AG04449 (cell line): ENCODE measurements around the gene CAPN2.
"Not testable (repeated sequence)": the region's sequence is repeated elsewhere in the genome, so short reads cannot be mapped to it uniquely, and the experiment has no call there.

ENCODE experiments used
- CTCF ChIA-PET: fragments of 350-600 bp; formaldehyde crosslinking; extraction: SDS; loops from one replicate; lab custom pipeline; 2021; ENCODE audit warnings: antibody characterized with exemption; lab: Yijun Ruan, JAX
- POLR2A ChIA-PET: fragments of 400-600, 350-600 bp; formaldehyde crosslinking; extraction: SDS; loops from one replicate; lab custom pipeline; 2020; ENCODE audit warnings: antibody characterized with exemption, inconsistent platforms; lab: Yijun Ruan, JAX
- DNase-seq: peaks from one replicate; pipeline ENCODE4 v3.0.0-alpha.2; 2010; ENCODE audit warnings: low read depth, low spot score
- H3K4me3 ChIP-seq: 2 replicates; pipeline ENCODE4 v1.5.1; 2011; ENCODE audit warnings: low read depth, mild to moderate bottlenecking, control low read depth, low read length
- CTCF ChIP-seq: IDR thresholded peaks from one replicate; pipeline ENCODE4 v1.5.1; 2011; ENCODE audit warnings: mild to moderate bottlenecking, moderate library complexity, low read length, control low read depth, inconsistent platforms; ENCODE audit not compliant: insufficient read depth; ENCODE audit errors: missing control alignments

CAPN2 gene

GRCh38 chr1:223730479-223731132 lies 18.3 kb downstream of the CAPN2 start:
- H3K4me3 ChIP-seq = no peak overlapping the region
- TF ChIP-seq CTCF = no peak
- ChIA-PET CTCF (interaction anchor here (1.2 to 6.4 kb wide), 5 partner anchors 12 to 34 kb away, joined by 3 to 62 read pairs (median 3); no protein-coding TSS in a partner anchor), POLR2A (interaction anchor here (1.3 to 1.5 kb wide), 2 partner anchors 9 to 15 kb away, joined by 3 to 4 read pairs; no protein-coding TSS in a partner anchor)
- no peak for DNase-seq

GRCh38 chr1:223731133-223731770 lies 18.9 kb downstream of the CAPN2 start:
- CTCF ChIA-PET = interaction anchor here (1.2 to 6.4 kb wide), 5 partner anchors 11 to 34 kb away, joined by 3 to 62 read pairs (median 3); no protein-coding TSS in a partner anchor
- no peak overlapping the region for H3K4me3 ChIP-seq
- POLR2A ChIA-PET = interaction anchor here (0.7 to 1.3 kb wide), 4 partner anchors 16 to 184 kb away, joined by 3 read pairs; partner anchors contain the start of gene TP53BP2
- DNase-seq = no peak
- TF ChIP-seq CTCF = no peak

- no peak for DNase-seq
- TF ChIP-seq CTCF = no peak
- CTCF ChIA-PET = interaction anchor here (0.8 to 1.8 kb wide), 6 partner anchors 8 to 35 kb away, joined by 3 to 10 read pairs (median 4); partner anchors contain the start of gene CAPN2
- no peak overlapping the region for H3K4me3 ChIP-seq
- POLR2A ChIA-PET = no interaction called here
Observed at GRCh38 chr1:223732993-223733798, 20.9 kb downstream of the CAPN2 start.

GRCh38 chr1:223733898-223734852 lies 21.8 kb downstream of the CAPN2 start:
- POLR2A ChIA-PET = no interaction called here
- no peak for DNase-seq
- no peak for TF ChIP-seq CTCF
- CTCF ChIA-PET = interaction anchor here (0.8 to 1.8 kb wide), 5 partner anchors 10 to 35 kb away, joined by 3 to 10 read pairs (median 4); partner anchors contain the start of gene CAPN2
- no peak overlapping the region for H3K4me3 ChIP-seq

- DNase-seq, H3K4me3 ChIP-seq, POLR2A ChIA-PET: not testable (repeated sequence)
- CTCF ChIA-PET = interaction anchor here (1.0 to 5.3 kb wide), 2 partner anchors 12 to 38 kb away, joined by 3 to 40 read pairs; no protein-coding TSS in a partner anchor
Observed at GRCh38 chr1:223736638-223737037, 24.3 kb downstream of the CAPN2 start.
